Central memory CD8-positive, alpha-beta T cell (primary cell): ENCODE results near the gene MBTD1.

Experiments used
- ATAC-seq: fragments of 150-1000 bp; cut with Tn5 transposase; replicated peaks from 2 replicates; pipeline ENCODE4 v1.10.0; 2022; ENCODE audit warnings: mild to moderate bottlenecking, moderate FRiP score, moderate number of reproducible peaks; ENCODE audit not compliant: poor library complexity, severe bottlenecking; ENCODE audit errors: extremely low read depth
- DNase-seq, 2 donors: peaks; one replicate each; pipeline ENCODE4 v3.0.0; 2021; ENCODE audit warnings: low spot score in 2 of 2
- H3K27ac Mint-ChIP-seq: one replicate; pipeline ENCODE4 v1.8.0; 2022; ENCODE audit warnings: low read depth, mild to moderate bottlenecking, moderate library complexity, mixed read lengths
- H3K27me3 Mint-ChIP-seq: one replicate; pipeline ENCODE4 v1.8.0; 2022; ENCODE audit warnings: mixed read lengths
- H3K36me3 Mint-ChIP-seq: one replicate; pipeline ENCODE4 v1.8.0; 2022; ENCODE audit warnings: mild to moderate bottlenecking, moderate library complexity, mixed read lengths; ENCODE audit not compliant: insufficient read depth
- H3K4me1 Mint-ChIP-seq: one replicate; pipeline ENCODE4 v1.8.0; 2022; ENCODE audit warnings: mixed read lengths
- H3K4me3 Mint-ChIP-seq: one replicate; pipeline ENCODE4 v1.8.0; 2022; ENCODE audit warnings: mild to moderate bottlenecking, moderate library complexity, mixed read lengths
- H3K9me3 Mint-ChIP-seq: one replicate; pipeline ENCODE4 v1.8.0; 2022; ENCODE audit warnings: mixed read lengths

Gene MBTD1

GRCh38 chr17:51149163-51149562, 110.7 kb downstream of the MBTD1 start:
- Mint-ChIP-seq H3K9me3 (no peaks in the 10 kb centered on the region), H3K4me1 (no peaks in the 10 kb centered on the region), H3K4me3 (no peak overlapping the region), H3K27me3 (no peaks in the 10 kb centered on the region), H3K36me3 (no peaks in the 10 kb centered on the region), H3K27ac (no peak overlapping the region)
- ATAC-seq (no peak), DNase-seq (no peak)

- Mint-ChIP-seq H3K36me3 (no peaks in the 10 kb centered on the region), H3K27ac (no peak overlapping the region), H3K4me1 (no peaks in the 10 kb centered on the region), H3K4me3 (no peak overlapping the region), H3K27me3 (no peaks in the 10 kb centered on the region), H3K9me3 (no peaks in the 10 kb centered on the region)
- DNase-seq: no peak
- no peak for ATAC-seq
Measured at GRCh38 chr17:51147650-51148049, 112.2 kb downstream of the MBTD1 start.

GRCh38 chr17:51144266-51145022, 115.4 kb downstream of the MBTD1 start:
- ATAC-seq: no peak
- DNase-seq: no peak
- peaks cover 1% of the 10 kb centered on the region for H3K36me3 Mint-ChIP-seq
- H3K27me3 Mint-ChIP-seq: no peaks in the 10 kb centered on the region
- no peak overlapping the region for H3K4me3 Mint-ChIP-seq
- H3K9me3 Mint-ChIP-seq: no peaks in the 10 kb centered on the region
- no peaks in the 10 kb centered on the region for H3K4me1 Mint-ChIP-seq
- H3K27ac Mint-ChIP-seq: no peak overlapping the region

GRCh38 chr17:51142597-51142996, 117.3 kb downstream of the MBTD1 start:
- Mint-ChIP-seq H3K36me3 (peaks cover 1% of the 10 kb centered on the region), H3K4me1 (no peaks in the 10 kb centered on the region), H3K27me3 (no peaks in the 10 kb centered on the region), H3K9me3 (no peaks in the 10 kb centered on the region), H3K4me3 (no peak overlapping the region), H3K27ac (no peak overlapping the region)
- ATAC-seq (no peak), DNase-seq (no peak)

- Mint-ChIP-seq H3K4me1 (no peaks in the 10 kb centered on the region), H3K27me3 (no peaks in the 10 kb centered on the region), H3K27ac (no peak overlapping the region), H3K9me3 (no peaks in the 10 kb centered on the region), H3K36me3 (peaks cover 1% of the 10 kb centered on the region), H3K4me3 (no peak overlapping the region)
- ATAC-seq (no peak), DNase-seq (no peak)
Measured at GRCh38 chr17:51135956-51136355, 123.9 kb downstream of the MBTD1 start.

GRCh38 chr17:51133365-51133764, 126.5 kb downstream of the MBTD1 start:
- DNase-seq (no peak), ATAC-seq (no peak)
- no peaks in the 10 kb centered on the region for H3K9me3 Mint-ChIP-seq
- no peak overlapping the region for H3K4me3 Mint-ChIP-seq
- H3K4me1 Mint-ChIP-seq: no peaks in the 10 kb centered on the region
- no peak overlapping the region for H3K27ac Mint-ChIP-seq
- H3K36me3 Mint-ChIP-seq: no peaks in the 10 kb centered on the region
- no peaks in the 10 kb centered on the region for H3K27me3 Mint-ChIP-seq

- no peak for DNase-seq
- ATAC-seq: no peak
- Mint-ChIP-seq H3K9me3 (no peaks in the 10 kb centered on the region), H3K4me1 (no peaks in the 10 kb centered on the region), H3K36me3 (no peaks in the 10 kb centered on the region), H3K4me3 (no peak overlapping the region), H3K27me3 (no peaks in the 10 kb centered on the region), H3K27ac (no peak overlapping the region)
Measured at GRCh38 chr17:51132964-51133319, 126.9 kb downstream of the MBTD1 start.

- Mint-ChIP-seq H3K9me3 (no peaks in the 10 kb centered on the region), H3K27ac (no peak overlapping the region), H3K36me3 (no peaks in the 10 kb centered on the region), H3K4me1 (no peaks in the 10 kb centered on the region), H3K4me3 (no peak overlapping the region), H3K27me3 (no peaks in the 10 kb centered on the region)
- ATAC-seq: no peak
- DNase-seq: no peak
Measured at GRCh38 chr17:51128076-51128475, 131.8 kb downstream of the MBTD1 start.
